Measurements from ENCODE around the gene TRAF4.

GRCh38 chr17:28729950-28730330, 13.9 kb upstream of the TRAF4 start:
- no peak for TF ChIP-seq CTCF (IDR thresholded peaks at IDR 0.05)
- TF ChIP-seq POLR2A (IDR thresholded peaks at IDR 0.05), result no peak
